ENCODE measurements around the gene VGLL4.
"Not testable (repeated sequence)": the region's sequence is repeated elsewhere in the genome, so short reads cannot be mapped to it uniquely, and the experiment has no call there.

Gene VGLL4, protein sequence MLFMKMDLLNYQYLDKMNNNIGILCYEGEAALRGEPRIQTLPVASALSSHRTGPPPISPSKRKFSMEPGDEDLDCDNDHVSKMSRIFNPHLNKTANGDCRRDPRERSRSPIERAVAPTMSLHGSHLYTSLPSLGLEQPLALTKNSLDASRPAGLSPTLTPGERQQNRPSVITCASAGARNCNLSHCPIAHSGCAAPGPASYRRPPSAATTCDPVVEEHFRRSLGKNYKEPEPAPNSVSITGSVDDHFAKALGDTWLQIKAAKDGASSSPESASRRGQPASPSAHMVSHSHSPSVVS

GRCh38 chr3:11643605-11644087 is at the start of gene VGLL4:
VGLL4 (minus strand) TSS chr3:11643915; CDS start chr3:11643518, 397 bp downstream.
- DNase-seq, result peak; percentile 82

DNA sequence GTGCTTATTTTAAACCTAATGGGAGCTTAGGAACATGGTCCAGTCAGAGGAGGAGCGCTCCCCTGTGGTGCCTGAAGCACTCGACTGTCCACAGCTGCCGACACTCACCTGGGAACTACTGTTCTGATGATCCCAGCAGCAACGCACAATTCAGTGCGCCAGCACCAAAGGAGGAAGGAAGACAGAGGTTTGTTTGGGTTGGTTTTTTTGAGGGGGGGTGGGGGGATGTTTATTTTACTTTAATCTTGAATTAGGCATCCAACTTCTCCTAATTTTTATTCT is 48.8 kb upstream of the VGLL4 start:
- no peak for DNase-seq

- DNase-seq, result no peak
Observed at GRCh38 chr3:11691767-11692531, 48.2 kb upstream of the VGLL4 start.

DNA sequence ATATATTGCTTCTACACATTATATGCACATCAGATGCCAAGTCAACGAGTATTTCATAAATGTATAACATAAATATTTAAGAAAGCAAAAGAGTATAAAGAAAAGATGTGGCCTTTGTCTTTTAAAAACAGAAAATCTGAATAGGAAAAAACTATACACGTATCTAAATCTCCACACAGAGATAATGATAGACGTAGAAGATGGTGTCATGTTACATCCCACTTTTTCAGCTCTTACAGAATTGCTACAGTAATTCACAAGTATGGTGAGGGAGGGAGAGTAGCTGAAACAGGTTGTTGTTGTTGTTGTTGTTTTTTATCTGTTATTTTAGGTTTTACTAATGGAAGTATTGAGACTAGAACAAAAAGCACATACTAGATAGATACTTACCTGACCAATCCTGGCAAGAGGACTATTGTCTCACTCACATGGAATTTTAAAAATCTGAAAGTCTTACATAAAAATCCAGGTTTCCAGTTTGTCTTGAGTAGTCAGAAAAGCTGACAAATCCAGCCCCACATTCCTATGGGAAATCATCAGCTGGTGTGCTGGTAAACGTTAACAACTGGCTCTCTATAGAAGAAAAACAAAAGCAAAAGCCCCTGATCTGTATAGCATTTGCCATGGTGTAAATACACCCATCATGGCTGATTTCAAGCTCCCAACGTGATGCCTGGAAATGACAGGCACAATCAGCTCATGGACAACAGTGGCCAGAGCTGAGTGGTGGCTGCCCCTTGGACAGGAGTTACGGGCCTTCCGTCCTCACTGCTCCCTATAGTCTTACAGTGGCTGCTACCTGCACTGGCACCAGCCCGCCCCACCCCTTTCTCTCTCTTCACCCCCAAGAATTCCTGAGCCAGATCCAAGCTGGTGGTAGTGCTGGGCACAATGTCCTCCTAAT is 47.4 kb upstream of the VGLL4 start:
- no peak for DNase-seq

GRCh38 chr3:11689749-11690148 is 46.0 kb upstream of the VGLL4 start:
- DNase-seq, result no peak

DNA sequence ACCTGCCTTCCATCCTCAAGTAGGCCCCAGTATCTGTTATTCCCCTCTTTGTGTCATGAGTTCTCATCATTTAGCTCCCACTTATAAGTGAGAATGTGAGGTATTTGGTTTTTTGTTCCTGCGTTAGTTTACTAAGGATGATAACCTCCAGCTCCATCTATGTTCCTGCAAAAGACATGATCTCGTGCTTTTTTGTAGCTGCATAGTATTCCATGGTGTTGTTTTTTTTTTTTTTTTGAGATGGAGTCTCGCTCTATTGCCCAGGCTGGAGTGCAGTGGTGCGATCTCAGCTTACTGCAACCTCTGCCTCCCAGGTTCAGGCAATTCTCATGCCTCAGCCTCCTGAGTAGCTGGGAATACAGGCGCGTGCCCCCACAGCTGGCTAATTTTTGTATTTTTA is 41.3 kb upstream of the VGLL4 start:
- not testable (repeated sequence) for DNase-seq

DNA sequence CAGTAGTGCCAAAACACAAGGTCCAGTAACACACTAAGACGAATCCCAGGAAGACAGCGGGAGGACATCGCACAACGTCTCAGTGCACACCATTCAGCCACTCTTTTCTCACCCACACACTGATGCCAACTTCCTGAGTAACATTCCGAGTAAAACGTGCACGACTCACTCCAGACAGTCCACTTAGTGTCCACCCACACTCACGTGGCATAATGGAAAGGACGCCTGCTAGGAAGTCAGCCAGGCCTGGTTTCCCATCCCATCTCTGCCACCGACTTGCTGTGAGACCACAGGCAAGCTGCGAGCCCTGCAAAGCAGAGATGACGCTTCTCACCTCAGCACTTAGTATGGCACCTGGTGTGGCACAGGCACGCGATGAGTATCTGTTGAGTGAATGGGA is 36.8 kb upstream of the VGLL4 start:
- no peak for DNase-seq

- DNase-seq, result no peak
Observed at GRCh38 chr3:11679964-11680363, 36.2 kb upstream of the VGLL4 start.

GRCh38 chr3:11672363-11672762 is 28.6 kb upstream of the VGLL4 start:
- no peak for DNase-seq

DNA sequence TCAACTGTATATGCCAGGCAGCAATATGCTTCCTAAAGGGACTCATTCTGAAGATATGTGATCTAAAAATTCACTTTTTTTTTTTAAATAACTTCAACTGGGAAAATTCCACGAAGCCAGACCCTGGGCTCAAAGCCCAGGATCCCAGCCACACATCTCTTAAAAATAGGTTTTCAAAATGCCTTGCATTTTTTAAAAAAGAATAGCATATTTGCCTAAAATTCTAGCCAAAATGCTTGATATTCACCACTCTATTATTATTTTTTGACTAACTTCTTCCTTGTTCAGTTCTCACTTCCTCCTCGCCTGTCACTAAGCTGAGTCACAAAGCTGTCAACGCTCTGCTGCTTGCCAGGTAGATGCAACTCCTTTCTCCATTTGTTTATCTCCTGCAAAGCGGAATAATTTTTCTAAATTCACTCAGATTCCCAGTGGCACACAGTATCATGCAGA is 28.0 kb upstream of the VGLL4 start:
- DNase-seq, result no peak

GRCh38 chr3:11668243-11669235 is 24.8 kb upstream of the VGLL4 start:
- DNase-seq, result no peak

DNA sequence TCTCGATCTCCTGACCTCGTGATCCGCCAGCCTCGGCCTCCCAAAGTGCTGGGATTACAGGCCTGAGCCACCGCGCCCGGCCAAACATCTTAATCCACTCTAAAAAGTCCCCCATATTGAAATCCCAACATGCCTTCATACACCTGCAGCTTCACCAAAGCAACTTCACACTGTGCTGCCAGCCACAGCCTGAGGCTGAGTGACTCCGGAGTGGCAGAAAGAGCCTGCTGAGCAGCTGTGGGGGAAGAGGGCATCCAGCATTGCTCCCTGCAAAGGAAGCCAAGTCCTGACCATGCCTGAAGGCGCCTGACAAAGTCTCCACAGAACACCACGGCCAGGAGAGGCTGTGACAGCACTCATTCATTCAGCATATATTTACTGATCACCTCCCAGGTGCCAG is 21.6 kb upstream of the VGLL4 start:
- DNase-seq, result no peak

DNA sequence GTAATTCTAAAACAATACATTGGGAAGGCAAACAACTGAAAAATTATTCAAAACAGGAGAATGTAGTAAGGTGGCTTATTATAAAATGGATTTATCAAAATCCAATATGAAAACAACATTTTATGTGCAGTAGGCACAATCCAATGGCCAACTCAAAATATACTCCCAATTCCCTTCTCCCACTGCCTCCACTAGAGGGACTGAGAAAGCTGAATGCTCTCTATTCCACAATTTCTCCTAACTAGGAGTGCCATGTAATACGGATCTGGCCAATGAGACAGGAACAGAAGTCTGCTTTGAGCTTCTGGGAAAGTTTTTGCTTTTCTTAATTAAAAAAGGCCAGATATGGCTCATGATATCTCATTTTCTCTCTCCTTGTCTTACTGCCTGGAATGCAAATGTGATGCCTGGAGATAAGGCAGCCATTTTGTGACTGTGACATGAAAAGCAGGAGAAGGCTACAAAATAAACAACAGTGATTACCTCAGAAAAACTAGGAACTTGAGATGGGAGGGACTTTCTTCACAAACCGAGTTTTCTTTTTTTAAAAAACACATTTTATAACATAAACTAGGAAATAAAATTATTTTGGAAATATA is 18.8 kb upstream of the VGLL4 start:
- no peak for DNase-seq

DNA sequence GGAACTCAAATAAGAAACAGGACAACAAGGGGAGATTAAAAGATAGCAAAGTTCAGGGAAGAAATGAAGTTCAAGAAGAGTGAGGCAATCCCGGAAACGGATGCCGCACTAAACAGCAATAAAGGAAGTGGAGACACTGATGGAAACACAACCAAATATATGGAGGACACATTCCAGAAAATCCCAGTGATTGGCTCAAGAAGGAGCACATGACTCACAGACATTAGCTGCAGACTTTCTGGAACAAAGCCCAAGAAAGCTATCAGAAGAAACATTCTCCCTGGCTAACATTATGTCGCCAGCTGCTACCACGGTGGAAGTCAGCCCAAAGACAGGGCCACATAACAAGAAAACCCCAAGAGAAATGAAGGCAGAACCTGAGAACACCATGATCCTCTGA is 18.1 kb upstream of the VGLL4 start:
- DNase-seq, result no peak

- DNase-seq, result no peak
Observed at GRCh38 chr3:11661052-11661656, 17.4 kb upstream of the VGLL4 start.

GRCh38 chr3:11660242-11660641 is 16.5 kb upstream of the VGLL4 start:
- DNase-seq, result no peak

DNA sequence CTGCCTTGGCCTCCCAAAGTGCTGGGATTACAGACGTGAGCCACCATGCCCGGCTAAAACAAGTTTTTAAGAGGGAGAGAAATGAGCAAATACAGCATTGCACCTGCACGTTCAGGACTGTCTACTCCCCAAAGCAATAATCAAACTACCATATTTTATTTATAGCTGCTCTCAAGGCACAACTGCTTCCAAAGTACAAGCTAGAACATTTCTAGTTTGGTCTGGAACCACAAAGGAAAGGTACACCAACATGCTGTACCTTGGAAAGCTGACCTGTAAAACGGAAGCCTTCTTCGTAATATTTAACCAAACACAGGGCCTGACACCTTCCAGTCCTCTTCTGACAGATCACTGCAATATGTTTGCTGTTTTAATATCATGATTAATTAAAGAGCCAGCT is 14.5 kb upstream of the VGLL4 start:
- no peak for DNase-seq

GRCh38 chr3:11655196-11655928 is 11.6 kb upstream of the VGLL4 start:
- DNase-seq, result no peak

- no peak for DNase-seq
Observed at GRCh38 chr3:11654166-11654565, 10.5 kb upstream of the VGLL4 start.

DNA sequence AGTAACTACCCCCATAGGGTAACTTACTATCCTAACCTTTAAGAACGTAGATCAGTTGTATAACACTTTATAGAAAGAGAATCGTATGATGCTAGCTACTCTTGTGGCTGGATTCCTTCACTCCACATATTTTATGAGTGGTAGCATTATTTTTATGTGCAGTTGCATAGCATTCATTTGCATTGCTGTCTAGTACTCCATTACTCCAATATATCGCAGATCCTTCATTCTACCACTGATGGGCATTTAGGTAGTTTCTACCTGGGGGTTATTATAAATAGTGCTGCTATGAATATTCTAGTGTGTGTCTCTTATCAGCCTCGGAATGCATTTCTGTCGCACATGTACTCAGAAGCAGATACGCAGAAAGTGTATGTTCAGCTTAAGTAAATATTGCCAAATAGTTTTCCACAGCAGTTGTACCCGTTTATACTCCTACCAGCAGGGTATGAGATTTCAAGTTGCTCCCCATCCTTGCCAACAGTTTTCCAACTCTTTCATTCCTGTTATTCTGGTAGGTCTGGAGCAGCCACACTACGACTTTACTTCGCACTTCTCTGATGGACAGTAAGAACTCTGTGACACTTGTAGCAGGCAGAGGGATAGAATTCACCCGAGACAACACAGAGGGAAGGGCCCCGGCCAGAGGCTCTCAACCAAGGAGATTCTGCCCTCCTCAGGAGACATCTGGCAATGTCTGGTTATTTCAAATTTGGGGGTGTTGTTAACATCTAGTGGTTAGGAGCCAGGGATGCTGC is 9.8 kb upstream of the VGLL4 start:
- no peak for DNase-seq

Measured in SIG-M5 (cell line).